ENCODE results near the gene VPS35L.

Gene VPS35L

GRCh38 chr16:19748389-19749168 lies 193.1 kb downstream of the VPS35L start:
- DNase-seq (ENCODE audit: low spot score): no peak

DNA sequence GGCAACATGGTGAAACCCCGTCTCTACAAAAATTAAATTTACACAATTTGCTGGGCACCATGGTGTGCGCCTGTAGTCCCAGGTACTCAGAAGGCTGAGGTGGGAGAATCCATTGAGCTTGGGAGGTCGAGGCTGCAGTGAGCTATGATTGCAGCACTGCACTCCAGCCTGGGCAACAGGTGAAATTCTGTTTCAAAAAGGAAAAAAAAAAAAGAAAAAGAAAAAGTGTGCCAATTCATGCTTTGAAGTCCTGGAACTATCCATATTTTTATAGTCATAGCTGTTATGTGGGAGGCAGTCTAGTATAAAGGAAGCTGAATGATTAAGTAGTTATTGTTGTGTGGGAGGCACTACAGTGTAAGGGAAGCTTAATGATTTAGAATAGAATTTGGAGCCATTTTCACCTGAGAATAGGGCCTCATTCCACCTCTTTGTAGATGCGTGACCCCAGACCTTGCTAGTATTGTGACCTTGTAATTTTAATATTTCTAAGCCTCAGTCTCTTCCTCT lies 194.1 kb downstream of the VPS35L start:
- no peak for DNase-seq (ENCODE audit: low spot score)

All from kidney tubule cell (primary cell).